ENCODE data around the gene SUSD3. TPM values are rescaled to one million over a fixed set of nuclear protein-coding genes. Genes with fewer than 3 reads are reported as not detected.
A peak's percentile ranks its signal among the peaks of the same experiment; 100 is the strongest.

Gene SUSD3
- total RNA-seq (1 to 10 TPM; 4.1 to 9.7 TPM), polyA plus RNA-seq (10 to 100 TPM; 13.9 to 19.2 TPM)

DNA sequence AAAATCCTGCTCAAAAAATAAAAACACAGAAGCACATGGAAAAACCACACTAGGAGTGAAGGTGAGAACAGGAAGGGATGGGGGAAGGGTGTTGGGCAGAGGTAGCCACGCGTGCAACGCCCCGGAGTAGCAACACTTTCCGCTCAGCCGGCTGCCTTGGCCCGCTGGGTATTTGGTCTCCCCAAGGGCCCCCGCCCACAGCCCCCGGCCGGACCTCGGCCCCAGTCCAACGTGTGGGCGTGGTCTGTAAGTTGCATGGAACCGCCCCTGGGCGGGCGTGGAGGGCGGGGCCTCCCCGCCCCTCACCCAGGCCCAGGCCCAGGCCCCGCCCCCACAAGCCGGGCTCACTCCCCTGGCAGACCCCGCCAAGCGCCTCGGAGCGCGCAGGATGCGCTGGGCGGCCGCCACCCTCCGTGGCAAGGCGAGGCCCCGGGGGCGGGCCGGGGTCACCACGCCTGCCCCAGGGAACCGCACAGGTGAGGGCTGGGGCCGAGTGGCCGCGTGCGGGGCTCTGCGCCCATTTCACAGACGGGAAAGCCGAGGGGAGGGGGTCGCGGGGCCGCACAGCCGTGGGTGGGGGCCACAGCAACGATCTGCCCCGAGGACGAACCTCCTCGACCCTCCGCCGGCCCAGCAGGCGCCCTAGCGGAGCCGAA is at the start of gene SUSD3:
TSS of gene SUSD3 (plus strand) at position 347 of the 656 bp plus-strand sequence. CDS start at position 389, 42 bp downstream.
- peak; percentile 74 for DNase-seq (ENCODE audit: low spot score)
- no peaks in the 10 kb centered on the region for H3K27me3 ChIP-seq (ENCODE audit: control insufficient read depth in 4 of 4, insufficient read depth in 4 of 4, low read length in 3 of 4)
- H3K36me3 ChIP-seq (ENCODE audit: control insufficient read depth in 4 of 4, insufficient read depth in 3 of 4, low read depth in 1 of 4, low read length in 3 of 4) = no peaks in the 10 kb centered on the region
- no peaks in the 10 kb centered on the region for H3K9me3 ChIP-seq (ENCODE audit: control insufficient read depth in 4 of 4, low read length in 3 of 4)
- WGBS = 1% methylated on average over 55 of the region's 55 CpGs
- H3K4me3 ChIP-seq (ENCODE audit: low read depth in 1 of 3, low read length in 3 of 3) = peak within 1 kb of the TSS; percentile 31 to 71 (median 61)
- H3K9ac ChIP-seq (ENCODE audit: low read depth in 1 of 2, low read length in 2 of 2) = peak within 1 kb of the TSS; percentile 42 to 48
- TF ChIP-seq FOXA2 (IDR thresholded peaks at IDR 0.05) (no peak), YY1 (IDR thresholded peaks at IDR 0.05) (no peak), NR2F2 (IDR thresholded peaks at IDR 0.05) (no peak), RXRA (IDR thresholded peaks at IDR 0.05) (peak in 1 of 2 donors; percentile 33), EGR1 (IDR thresholded peaks at IDR 0.05; ENCODE audit: low read depth in 2 of 2) (peak; percentile 13 to 51), RAD21 (IDR thresholded peaks at IDR 0.05) (no peak), GABPA (IDR thresholded peaks at IDR 0.05 in 1 of 2, conservative IDR thresholded peaks at IDR 0.05 in 1 of 2) (no peak), JUND (IDR thresholded peaks at IDR 0.05) (no peak), FOXA1 (IDR thresholded peaks at IDR 0.05) (no peak), SP1 (IDR thresholded peaks at IDR 0.05) (peak; percentile 23), TAF1 (conservative IDR thresholded peaks at IDR 0.05) (no peak), HNF4A (conservative IDR thresholded peaks at IDR 0.05) (peak; percentile 28 to 32), HNF4G (IDR thresholded peaks at IDR 0.05) (no peak)
- TF ChIP-seq, protein P1, sequence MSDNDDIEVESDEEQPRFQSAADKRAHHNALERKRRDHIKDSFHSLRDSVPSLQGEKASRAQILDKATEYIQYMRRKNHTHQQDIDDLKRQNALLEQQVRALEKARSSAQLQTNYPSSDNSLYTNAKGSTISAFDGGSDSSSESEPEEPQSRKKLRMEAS (IDR thresholded peaks at IDR 0.05) = peak; percentile 51
- TF ChIP-seq, protein P2, sequence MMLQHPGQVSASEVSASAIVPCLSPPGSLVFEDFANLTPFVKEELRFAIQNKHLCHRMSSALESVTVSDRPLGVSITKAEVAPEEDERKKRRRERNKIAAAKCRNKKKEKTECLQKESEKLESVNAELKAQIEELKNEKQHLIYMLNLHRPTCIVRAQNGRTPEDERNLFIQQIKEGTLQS (IDR thresholded peaks at IDR 0.05) = no peak
- TF ChIP-seq, protein P3, sequence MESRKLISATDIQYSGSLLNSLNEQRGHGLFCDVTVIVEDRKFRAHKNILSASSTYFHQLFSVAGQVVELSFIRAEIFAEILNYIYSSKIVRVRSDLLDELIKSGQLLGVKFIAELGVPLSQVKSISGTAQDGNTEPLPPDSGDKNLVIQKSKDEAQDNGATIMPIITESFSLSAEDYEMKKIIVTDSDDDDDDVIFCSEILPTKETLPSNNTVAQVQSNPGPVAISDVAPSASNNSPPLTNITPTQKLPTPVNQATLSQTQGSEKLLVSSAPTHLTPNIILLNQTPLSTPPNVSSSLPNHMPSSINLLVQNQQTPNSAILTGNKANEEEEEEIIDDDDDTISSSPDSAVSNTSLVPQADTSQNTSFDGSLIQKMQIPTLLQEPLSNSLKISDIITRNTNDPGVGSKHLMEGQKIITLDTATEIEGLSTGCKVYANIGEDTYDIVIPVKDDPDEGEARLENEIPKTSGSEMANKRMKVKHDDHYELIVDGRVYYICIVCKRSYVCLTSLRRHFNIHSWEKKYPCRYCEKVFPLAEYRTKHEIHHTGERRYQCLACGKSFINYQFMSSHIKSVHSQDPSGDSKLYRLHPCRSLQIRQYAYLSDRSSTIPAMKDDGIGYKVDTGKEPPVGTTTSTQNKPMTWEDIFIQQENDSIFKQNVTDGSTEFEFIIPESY (IDR thresholded peaks at IDR 0.05) = no peak
- TF ChIP-seq, protein P4, sequence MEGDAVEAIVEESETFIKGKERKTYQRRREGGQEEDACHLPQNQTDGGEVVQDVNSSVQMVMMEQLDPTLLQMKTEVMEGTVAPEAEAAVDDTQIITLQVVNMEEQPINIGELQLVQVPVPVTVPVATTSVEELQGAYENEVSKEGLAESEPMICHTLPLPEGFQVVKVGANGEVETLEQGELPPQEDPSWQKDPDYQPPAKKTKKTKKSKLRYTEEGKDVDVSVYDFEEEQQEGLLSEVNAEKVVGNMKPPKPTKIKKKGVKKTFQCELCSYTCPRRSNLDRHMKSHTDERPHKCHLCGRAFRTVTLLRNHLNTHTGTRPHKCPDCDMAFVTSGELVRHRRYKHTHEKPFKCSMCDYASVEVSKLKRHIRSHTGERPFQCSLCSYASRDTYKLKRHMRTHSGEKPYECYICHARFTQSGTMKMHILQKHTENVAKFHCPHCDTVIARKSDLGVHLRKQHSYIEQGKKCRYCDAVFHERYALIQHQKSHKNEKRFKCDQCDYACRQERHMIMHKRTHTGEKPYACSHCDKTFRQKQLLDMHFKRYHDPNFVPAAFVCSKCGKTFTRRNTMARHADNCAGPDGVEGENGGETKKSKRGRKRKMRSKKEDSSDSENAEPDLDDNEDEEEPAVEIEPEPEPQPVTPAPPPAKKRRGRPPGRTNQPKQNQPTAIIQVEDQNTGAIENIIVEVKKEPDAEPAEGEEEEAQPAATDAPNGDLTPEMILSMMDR (IDR thresholded peaks at IDR 0.05; ENCODE audit: low read depth, low read length, missing input control) = no peak
- TF ChIP-seq, protein P5, sequence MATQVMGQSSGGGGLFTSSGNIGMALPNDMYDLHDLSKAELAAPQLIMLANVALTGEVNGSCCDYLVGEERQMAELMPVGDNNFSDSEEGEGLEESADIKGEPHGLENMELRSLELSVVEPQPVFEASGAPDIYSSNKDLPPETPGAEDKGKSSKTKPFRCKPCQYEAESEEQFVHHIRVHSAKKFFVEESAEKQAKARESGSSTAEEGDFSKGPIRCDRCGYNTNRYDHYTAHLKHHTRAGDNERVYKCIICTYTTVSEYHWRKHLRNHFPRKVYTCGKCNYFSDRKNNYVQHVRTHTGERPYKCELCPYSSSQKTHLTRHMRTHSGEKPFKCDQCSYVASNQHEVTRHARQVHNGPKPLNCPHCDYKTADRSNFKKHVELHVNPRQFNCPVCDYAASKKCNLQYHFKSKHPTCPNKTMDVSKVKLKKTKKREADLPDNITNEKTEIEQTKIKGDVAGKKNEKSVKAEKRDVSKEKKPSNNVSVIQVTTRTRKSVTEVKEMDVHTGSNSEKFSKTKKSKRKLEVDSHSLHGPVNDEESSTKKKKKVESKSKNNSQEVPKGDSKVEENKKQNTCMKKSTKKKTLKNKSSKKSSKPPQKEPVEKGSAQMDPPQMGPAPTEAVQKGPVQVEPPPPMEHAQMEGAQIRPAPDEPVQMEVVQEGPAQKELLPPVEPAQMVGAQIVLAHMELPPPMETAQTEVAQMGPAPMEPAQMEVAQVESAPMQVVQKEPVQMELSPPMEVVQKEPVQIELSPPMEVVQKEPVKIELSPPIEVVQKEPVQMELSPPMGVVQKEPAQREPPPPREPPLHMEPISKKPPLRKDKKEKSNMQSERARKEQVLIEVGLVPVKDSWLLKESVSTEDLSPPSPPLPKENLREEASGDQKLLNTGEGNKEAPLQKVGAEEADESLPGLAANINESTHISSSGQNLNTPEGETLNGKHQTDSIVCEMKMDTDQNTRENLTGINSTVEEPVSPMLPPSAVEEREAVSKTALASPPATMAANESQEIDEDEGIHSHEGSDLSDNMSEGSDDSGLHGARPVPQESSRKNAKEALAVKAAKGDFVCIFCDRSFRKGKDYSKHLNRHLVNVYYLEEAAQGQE (IDR thresholded peaks at IDR 0.05) = no peak
- peak within 1 kb of the TSS; percentile 62 for H3K27ac ChIP-seq (ENCODE audit: low read depth in 1 of 2, low read length in 2 of 2)
- peaks cover 9 to 40% (median 30%) of the 10 kb centered on the region in 4 donors for H3K4me1 ChIP-seq (ENCODE audit: control insufficient read depth in 4 of 4, insufficient read depth in 4 of 4, low read length in 3 of 4)
